Hepatic stellate cell (primary cell): ENCODE data around the gene FHOD1.
A peak's percentile ranks its signal among the peaks of the same experiment; 100 is the strongest.

Experiments used
- DNase-seq: peaks from one replicate; pipeline ENCODE4 v3.0.0; 2011; ENCODE audit warnings: low spot score

The FHOD1 gene

GRCh38 chr16:67190448-67191399 is 56.6 kb downstream of the FHOD1 start:
- DNase-seq, result no peak

- no peak for DNase-seq
Measured at GRCh38 chr16:67190041-67190440, 57.2 kb downstream of the FHOD1 start, which contains the start of gene EXOC3L1. EXOC3L1 (minus strand) TSS chr16:67190136; CDS start chr16:67189676, 460 bp downstream.

DNA sequence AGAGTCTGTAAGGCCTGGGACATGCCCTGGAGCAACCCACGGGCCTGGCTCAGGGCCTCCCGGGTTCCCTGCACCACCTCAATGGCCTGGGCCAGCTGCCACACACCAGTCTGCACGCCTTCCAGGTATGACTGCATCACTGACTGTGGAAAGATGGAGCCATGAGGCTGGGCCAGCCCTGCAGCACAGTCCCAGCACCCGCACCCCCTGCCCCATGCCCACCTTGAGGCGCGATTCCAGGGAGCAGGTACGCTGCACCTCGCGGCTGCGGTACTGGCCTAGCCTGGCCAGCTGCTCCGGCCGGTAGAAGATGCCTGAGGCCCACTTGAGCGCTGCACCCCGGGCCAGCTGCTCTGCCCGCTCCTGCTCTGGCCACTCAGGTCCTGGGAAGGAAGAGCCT is 58.5 kb downstream of the FHOD1 start:
- no peak for DNase-seq

GRCh38 chr16:67188323-67188722 is 59.0 kb downstream of the FHOD1 start:
- no peak for DNase-seq

DNA sequence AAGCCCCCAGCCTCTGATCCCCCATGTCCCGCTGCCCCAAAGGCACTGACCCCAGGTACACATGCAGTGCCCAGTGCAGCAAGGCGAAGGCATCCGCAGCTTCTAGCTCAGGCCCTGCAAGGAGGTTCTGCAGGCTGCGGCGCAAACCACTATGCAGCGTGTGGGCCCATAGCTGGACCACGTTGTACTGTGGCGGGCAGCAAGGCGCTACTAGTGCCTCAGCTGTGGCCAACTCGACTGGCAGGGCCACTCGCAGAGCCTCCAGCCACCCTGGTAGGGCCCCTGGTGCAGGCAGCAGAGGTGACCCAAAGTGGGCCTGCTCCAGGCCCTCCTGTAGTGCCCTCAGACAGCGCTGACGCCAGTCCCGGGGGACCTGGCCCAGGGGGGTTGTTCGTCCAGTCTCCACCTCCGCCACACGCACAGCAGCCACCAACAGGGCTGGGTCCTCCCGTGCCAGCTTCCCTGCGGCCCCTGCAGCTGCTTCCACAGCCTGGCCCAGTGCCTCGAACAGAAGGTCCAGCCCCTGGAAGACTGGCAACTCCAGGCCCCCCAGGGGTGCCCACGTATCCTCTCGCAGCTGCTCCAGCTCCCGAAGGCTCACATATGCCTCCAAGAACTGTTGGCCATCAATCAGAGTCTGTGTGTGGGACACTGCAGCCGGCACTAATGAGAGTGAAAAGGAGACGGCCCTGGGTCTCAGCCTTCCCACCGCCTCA is 59.9 kb downstream of the FHOD1 start:
- DNase-seq, result no peak

DNA sequence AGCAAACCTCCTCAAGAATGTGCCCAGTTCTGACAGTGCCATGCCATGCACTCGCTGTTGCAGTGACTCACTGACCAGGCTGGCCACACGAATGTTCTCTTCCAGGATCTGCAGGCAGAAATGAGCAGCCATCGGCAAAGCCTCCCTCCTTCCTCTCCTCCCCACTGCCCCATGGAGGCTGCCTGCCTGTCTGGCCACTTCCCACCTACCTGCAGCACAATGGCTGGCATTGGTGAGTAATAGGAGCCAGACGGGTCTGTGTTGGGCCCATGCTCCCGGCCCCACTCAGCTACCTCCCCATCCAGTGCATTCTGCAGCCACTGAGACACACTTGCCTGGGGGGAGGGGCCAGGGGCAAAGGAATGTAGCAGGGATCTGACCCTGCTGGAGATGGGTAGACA is 60.7 kb downstream of the FHOD1 start:
- DNase-seq, result peak; percentile 54

DNA sequence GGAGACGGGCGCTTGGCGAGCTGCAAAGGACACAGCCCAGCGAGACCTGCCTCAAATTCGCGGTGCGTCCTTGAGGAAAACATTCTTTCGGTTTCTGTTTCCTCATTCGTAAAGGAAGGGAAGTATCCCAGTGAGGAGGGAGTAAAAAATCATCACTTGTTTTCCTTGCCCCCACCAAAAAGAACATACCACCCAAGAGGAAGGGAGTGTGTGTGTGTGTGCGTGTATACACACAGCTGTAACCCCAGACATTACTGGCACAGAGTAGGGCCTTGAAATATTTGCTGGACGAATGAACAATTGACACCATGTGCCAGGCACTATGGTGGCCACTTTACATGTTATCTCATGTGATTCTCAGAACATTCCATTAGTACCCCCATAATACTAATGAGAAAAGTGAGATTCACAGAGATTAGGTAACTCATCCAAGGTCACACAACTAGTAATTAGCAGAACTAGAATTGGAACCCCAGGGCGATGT is 61.6 kb downstream of the FHOD1 start:
- DNase-seq, result no peak

DNA sequence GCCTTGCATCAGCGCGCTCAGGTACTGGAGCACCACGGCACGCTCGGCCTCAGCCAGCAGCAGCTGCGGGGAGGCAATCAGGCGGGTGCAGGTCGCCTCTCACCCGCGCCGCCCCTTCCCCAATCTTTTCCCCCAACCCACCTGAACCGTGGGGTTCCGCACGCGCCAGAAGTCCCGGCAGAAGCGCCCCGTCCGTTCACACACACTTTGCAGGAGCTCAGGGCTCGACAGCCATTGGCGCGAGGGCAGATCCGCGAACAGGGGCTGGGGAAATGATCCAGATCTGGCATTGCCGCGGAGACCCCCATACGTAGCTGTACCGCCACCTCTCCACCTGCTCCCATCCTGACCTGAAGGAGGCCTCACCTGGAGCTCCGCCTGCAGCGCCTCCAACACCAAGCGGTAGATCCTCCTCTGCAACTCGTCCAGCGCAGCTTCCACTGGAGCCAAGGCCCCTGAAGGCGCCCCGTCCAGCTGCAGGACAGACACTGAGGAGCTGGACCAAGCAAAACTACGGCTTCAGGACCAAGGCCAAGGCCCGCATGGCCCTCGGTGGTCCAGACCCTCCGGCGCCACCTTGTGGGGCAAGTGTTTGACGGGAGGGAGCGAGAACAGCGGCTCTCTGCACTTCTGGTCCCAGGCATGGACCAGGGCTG is 62.2 kb downstream of the FHOD1 start:
- DNase-seq, result peak; percentile 87

DNA sequence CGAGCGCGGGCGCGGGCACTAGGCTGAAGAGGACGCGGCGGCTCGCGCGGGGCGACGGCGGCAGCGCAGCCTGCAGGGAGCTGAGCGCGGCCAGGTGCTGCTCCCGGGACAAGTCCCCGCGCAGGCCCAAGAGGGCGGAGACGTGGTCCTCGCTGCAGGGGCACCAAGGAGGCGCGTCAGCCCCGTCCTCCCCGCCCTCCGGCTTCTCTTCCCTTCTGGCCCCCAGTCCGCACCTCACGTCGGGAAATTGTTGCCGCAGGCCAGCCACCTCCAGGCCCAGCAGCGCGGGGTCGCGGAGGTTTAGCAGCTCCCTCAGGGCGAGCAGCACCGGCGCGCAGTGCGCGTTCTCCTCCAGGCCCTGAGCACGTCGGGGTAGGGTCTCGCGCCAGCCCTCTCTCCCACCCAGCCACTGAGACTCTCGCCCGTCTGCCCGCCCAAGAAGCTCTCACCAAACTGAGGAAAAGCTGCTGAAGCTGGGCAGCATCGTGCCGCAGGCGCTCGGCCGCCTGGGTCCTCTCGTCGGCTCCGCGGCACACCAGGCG is 62.8 kb downstream of the FHOD1 start:
- no peak for DNase-seq

DNA sequence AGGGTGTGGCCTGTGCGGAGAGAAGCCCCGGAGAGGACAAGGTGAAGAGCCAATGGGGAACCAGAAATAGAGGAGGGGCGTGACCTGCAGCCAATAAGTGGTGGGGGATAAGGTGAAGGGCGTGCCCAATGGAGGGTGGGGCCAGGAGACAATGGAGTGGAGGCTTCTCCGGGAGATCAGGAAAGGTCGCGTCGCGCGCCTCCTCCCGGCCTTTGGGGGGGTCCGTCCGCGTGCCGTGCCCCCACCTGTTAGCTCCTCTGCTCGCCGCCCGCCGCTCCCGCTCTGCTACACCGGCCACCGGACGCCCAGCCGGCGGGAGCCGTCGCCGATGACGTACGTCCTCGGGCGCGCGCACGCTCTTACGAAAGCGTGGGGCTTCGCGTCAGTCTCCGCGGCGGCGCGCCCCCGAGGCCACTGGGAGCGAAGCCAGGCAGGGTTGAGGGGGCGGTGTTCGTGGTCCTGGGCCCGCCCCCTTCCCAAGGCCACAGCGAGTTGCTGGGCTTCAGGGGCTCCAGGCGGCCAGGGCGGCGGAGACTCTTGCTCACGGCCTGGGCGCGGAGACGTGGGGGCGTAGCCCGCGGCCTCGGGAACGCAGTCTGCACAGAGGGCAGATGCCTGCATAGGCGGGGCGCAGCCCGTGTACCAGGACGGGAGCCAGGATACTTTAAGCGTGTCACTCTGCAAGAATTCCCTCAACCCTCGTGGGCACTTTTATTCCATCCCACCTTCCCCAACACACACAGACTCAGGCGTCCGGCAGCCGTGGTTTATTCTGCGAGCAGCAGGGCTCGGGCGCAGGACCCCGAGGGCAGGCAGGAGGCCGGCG is 63.4 kb downstream of the FHOD1 start, which contains the start of gene MATCAP1:
TSS of gene MATCAP1 (minus strand) at position 337 of the 826 bp plus-strand sequence. CDS start 3,353 bp downstream, outside the sequence.
- peak; percentile 100 for DNase-seq

GRCh38 chr16:67183284-67183626 is 64.0 kb downstream of the FHOD1 start:
- no peak for DNase-seq

GRCh38 chr16:67182288-67182687 is 65.0 kb downstream of the FHOD1 start:
- DNase-seq, result no peak

DNA sequence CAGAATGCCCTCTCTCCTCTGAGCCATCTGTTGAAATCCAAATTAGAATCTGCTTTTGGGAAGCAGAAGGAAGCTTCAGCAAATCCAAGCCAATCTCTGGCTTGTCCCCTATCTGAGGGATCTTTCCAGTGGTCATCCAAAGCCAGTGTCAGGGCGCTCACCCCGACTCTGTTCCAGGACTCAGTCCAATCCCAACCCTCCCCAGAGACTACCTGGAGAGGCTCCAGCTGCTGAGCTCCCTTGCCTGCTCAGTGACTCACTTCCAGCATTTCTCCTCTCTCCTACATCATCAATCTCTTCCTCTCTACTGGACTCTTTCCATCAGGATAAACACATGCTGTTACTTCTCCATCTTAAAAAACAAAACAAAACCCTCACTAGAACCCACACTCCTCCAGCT is 65.9 kb downstream of the FHOD1 start:
- peak; percentile 91 for DNase-seq

- DNase-seq, result no peak
Measured at GRCh38 chr16:67180166-67180565, 67.1 kb downstream of the FHOD1 start.

- DNase-seq, result no peak
Measured at GRCh38 chr16:67179421-67180080, 67.7 kb downstream of the FHOD1 start.
